Measurements from ENCODE around the gene DCDC1.

DNA sequence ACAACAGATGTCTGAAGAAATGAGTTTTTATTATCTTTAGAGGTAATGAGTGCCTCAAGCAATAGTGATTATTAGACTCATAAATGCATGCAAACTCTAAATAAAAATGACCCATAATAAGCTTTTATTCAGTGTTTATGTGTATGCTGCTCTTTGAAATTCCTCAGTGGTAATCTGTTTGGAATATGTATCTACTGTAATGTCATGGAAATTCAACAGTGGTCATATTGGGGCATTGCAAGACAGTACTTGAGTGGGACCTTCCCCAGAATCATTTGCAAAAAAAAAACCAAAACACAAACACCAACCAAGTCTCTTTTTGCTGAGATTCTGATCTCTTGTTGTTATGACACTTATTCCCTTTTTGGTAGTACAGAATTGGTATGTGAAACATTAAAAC lies 35.1 kb upstream of the DCDC1 start:
- TF ChIP-seq TEAD4 (IDR thresholded peaks at IDR 0.05) (no peak), RAD21 (IDR thresholded peaks at IDR 0.05; ENCODE audit: low read depth) (no peak), EP300 (IDR thresholded peaks at IDR 0.05; ENCODE audit: borderline replicate concordance) (no peak), YY1 (IDR thresholded peaks at IDR 0.05; ENCODE audit: low read depth) (no peak), EGR1 (IDR thresholded peaks at IDR 0.05) (no peak), NFIC (IDR thresholded peaks at IDR 0.05) (no peak), TAF1 (IDR thresholded peaks at IDR 0.05; ENCODE audit: low read depth) (no peak), TCF12 (IDR thresholded peaks at IDR 0.05; ENCODE audit: low read depth) (no peak), FOXM1 (IDR thresholded peaks at IDR 0.05; ENCODE audit: borderline replicate concordance, low read depth) (no peak), CREB1 (IDR thresholded peaks at IDR 0.05; ENCODE audit: low read depth) (no peak)
- TF ChIP-seq, protein P1, sequence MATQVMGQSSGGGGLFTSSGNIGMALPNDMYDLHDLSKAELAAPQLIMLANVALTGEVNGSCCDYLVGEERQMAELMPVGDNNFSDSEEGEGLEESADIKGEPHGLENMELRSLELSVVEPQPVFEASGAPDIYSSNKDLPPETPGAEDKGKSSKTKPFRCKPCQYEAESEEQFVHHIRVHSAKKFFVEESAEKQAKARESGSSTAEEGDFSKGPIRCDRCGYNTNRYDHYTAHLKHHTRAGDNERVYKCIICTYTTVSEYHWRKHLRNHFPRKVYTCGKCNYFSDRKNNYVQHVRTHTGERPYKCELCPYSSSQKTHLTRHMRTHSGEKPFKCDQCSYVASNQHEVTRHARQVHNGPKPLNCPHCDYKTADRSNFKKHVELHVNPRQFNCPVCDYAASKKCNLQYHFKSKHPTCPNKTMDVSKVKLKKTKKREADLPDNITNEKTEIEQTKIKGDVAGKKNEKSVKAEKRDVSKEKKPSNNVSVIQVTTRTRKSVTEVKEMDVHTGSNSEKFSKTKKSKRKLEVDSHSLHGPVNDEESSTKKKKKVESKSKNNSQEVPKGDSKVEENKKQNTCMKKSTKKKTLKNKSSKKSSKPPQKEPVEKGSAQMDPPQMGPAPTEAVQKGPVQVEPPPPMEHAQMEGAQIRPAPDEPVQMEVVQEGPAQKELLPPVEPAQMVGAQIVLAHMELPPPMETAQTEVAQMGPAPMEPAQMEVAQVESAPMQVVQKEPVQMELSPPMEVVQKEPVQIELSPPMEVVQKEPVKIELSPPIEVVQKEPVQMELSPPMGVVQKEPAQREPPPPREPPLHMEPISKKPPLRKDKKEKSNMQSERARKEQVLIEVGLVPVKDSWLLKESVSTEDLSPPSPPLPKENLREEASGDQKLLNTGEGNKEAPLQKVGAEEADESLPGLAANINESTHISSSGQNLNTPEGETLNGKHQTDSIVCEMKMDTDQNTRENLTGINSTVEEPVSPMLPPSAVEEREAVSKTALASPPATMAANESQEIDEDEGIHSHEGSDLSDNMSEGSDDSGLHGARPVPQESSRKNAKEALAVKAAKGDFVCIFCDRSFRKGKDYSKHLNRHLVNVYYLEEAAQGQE (IDR thresholded peaks at IDR 0.05; ENCODE audit: low read depth) = no peak
- TF ChIP-seq, protein P2, sequence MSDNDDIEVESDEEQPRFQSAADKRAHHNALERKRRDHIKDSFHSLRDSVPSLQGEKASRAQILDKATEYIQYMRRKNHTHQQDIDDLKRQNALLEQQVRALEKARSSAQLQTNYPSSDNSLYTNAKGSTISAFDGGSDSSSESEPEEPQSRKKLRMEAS (IDR thresholded peaks at IDR 0.05) = no peak
- TF ChIP-seq, protein P3, sequence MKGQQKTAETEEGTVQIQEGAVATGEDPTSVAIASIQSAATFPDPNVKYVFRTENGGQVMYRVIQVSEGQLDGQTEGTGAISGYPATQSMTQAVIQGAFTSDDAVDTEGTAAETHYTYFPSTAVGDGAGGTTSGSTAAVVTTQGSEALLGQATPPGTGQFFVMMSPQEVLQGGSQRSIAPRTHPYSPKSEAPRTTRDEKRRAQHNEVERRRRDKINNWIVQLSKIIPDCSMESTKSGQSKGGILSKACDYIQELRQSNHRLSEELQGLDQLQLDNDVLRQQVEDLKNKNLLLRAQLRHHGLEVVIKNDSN (IDR thresholded peaks at IDR 0.05) = no peak

Data from Ishikawa (cell line).